ENCODE results near the gene THUMPD3. TPM values are rescaled to one million over a fixed set of nuclear protein-coding genes. Genes with fewer than 3 reads are reported as not detected.

Gene THUMPD3
- total RNA-seq, 1 experiment from 2014 or later, result 58.4 TPM

- TF ChIP-seq, protein P1, sequence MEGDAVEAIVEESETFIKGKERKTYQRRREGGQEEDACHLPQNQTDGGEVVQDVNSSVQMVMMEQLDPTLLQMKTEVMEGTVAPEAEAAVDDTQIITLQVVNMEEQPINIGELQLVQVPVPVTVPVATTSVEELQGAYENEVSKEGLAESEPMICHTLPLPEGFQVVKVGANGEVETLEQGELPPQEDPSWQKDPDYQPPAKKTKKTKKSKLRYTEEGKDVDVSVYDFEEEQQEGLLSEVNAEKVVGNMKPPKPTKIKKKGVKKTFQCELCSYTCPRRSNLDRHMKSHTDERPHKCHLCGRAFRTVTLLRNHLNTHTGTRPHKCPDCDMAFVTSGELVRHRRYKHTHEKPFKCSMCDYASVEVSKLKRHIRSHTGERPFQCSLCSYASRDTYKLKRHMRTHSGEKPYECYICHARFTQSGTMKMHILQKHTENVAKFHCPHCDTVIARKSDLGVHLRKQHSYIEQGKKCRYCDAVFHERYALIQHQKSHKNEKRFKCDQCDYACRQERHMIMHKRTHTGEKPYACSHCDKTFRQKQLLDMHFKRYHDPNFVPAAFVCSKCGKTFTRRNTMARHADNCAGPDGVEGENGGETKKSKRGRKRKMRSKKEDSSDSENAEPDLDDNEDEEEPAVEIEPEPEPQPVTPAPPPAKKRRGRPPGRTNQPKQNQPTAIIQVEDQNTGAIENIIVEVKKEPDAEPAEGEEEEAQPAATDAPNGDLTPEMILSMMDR (conservative IDR thresholded peaks at IDR 0.05), result peak; percentile 70
- Histone ChIP-seq H3K23ac (ENCODE audit: insufficient read length, low read depth, low read length) (no peak overlapping the region), H2BK5ac (ENCODE audit: insufficient read length, low read length) (peak overlapping the region; percentile 6), H3K27ac (ENCODE audit: insufficient read length, low read depth, low read length) (peak overlapping the region; percentile 43), H3K79me2 (ENCODE audit: insufficient read depth, low read length) (peaks cover 28% of the 10 kb centered on the region; the same call in 1 of the 2 replicates), H3K18ac (ENCODE audit: insufficient read length, low read depth, low read length) (no peak overlapping the region), H4K91ac (ENCODE audit: insufficient read length, low read depth, low read length) (no peak overlapping the region), H3K23me2 (ENCODE audit: insufficient read length, low read depth, low read length, poor library complexity, severe bottlenecking) (no peaks in the 10 kb centered on the region), H4K5ac (ENCODE audit: insufficient read length, low read depth, low read length) (no peak overlapping the region), H3K56ac (ENCODE audit: insufficient read length, low read depth, low read length) (no peak overlapping the region), H3K4me2 (ENCODE audit: insufficient read depth, insufficient read length, low read length) (no peak overlapping the region), H2BK15ac (ENCODE audit: low read depth, low read length) (no peak overlapping the region), H3T11ph (ENCODE audit: low read length) (peak overlapping the region; percentile 20), H3K4ac (ENCODE audit: low read depth, low read length) (no peak overlapping the region; the same call in 1 of the 2 replicates), H3K9me3 (ENCODE audit: control insufficient read depth, low read depth, low read length) (no peaks in the 10 kb centered on the region), H2BK120ac (ENCODE audit: low read depth, low read length, poor library complexity, severe bottlenecking) (no peak overlapping the region), H3K79me1 (ENCODE audit: insufficient read depth, low read depth, low read length, poor library complexity, severe bottlenecking) (peaks cover 4% of the 10 kb centered on the region), H2AK5ac (ENCODE audit: insufficient read length, low read length) (no peak overlapping the region), H3K27me3 (ENCODE audit: insufficient read depth, low read length) (no peaks in the 10 kb centered on the region), H3K9ac (ENCODE audit: extremely low read depth, insufficient read length, low read length) (peak overlapping the region; percentile 1), H3K14ac (ENCODE audit: insufficient read depth, low read length) (peak overlapping the region; percentile 2; the same call in 1 of the 2 replicates), H2BK12ac (ENCODE audit: insufficient read length, low read depth, low read length) (no peak overlapping the region), H4K20me1 (ENCODE audit: control insufficient read depth, insufficient read depth, insufficient read length) (no peaks in the 10 kb centered on the region), H2BK20ac (ENCODE audit: low read depth, low read length, poor library complexity, severe bottlenecking) (no peak overlapping the region), H3K4me1 (ENCODE audit: insufficient read depth, low read length) (peaks cover 5% of the 10 kb centered on the region), H4K8ac (replicated peaks; ENCODE audit: insufficient read length, low read depth, low read length) (no peak overlapping the region), H2AFZ (ENCODE audit: low read length) (no peak overlapping the region)
- H3K36me3 Mint-ChIP-seq (ENCODE audit: insufficient read depth in 1 of 3, low read depth in 3 of 3), result peaks cover 14 to 39% (median 38%) of the 10 kb centered on the region in 3 experiments; a peak in 6 of 7 replicates
- H3K4me3 Mint-ChIP-seq, result peak overlapping the region in 1 of 2 experiments; percentile 27; a peak in 2 of 5 replicates
- H3K9me3 Mint-ChIP-seq, result no peaks in the 10 kb centered on the region
- peaks cover 15 to 20% of the 10 kb centered on the region in 2 experiments for H3K4me1 Mint-ChIP-seq
- no CpG with 5 or more reads among the region's 5 CpGs for WGBS (ENCODE audit: extremely low coverage, insufficient read length, low lambda C conversion rate)
- H3K27ac Mint-ChIP-seq, result peak overlapping the region; percentile 91 to 96 (median 96)
- no peaks in the 10 kb centered on the region for H3K27me3 Mint-ChIP-seq (ENCODE audit: low read depth)
- peak; percentile 36 for DNase-seq
Observed at GRCh38 chr3:9422712-9423424, 60.0 kb downstream of the THUMPD3 start.
